Sigmoid colon (tissue), 7 donors: ENCODE results near the gene ADSL. TPM values are rescaled to one million over a fixed set of nuclear protein-coding genes. Genes with fewer than 3 reads are reported as not detected.

ENCODE experiments used
- DNase-seq: peaks from one replicate; pipeline ENCODE4 v3.0.0-alpha.2; 2019
- H3K27ac ChIP-seq, 4 donors: fragments of 200-600 bp; sonication (generic); one replicate each; pipeline ENCODE4 v1.5.1; 2016 to 2019; ENCODE audit warnings: mild to moderate bottlenecking in 1 of 4
- H3K27me3 ChIP-seq, 3 donors: fragments of 200-600 bp; sonication (generic); one replicate each; pipeline ENCODE4 v1.5.1; 2019; ENCODE audit warnings: mild to moderate bottlenecking in 1 of 3
- H3K36me3 ChIP-seq, 4 donors: fragments of 200-600 bp; sonication (generic); one replicate each; pipeline ENCODE4 v1.5.1; 2016 to 2019
- H3K4me1 ChIP-seq, 4 donors: fragments of 200-600 bp; sonication (generic); one replicate each; pipeline ENCODE4 v1.5.1; 2017 to 2019
- H3K4me3 ChIP-seq, 4 donors: fragments of 200-600 bp; sonication (generic); one replicate each; pipeline ENCODE4 v1.5.1; 2017 to 2019; ENCODE audit warnings: mild to moderate bottlenecking in 2 of 4, moderate library complexity in 1 of 4
- H3K9me3 ChIP-seq, 4 donors: fragments of 200-600 bp in 3 of 4; sonication (generic) in 3 of 4; one replicate each; pipeline versions ENCODE4 v1.5.1 to v1.6.1; 2013 to 2019
- CTCF ChIP-seq, 4 experiments: fragments of 450-650 bp in 3 of 4; fragments of 200-600 bp in 1 of 4; IDR thresholded peaks; one replicate each; pipeline ENCODE4 v1.5.1; 2016 to 2019; ENCODE audit warnings: antibody characterized with exemption in 4 of 4, mild to moderate bottlenecking in 3 of 4, moderate library complexity in 2 of 4
- EP300 ChIP-seq, 4 donors: sonication (generic); formaldehyde crosslinking; IDR thresholded peaks; one replicate each; pipeline ENCODE4 v1.6.1; 2017; ENCODE audit warnings: antibody characterized with exemption in 4 of 4
- POLR2A ChIP-seq, 2 donors: fragments of 450-650 bp; IDR thresholded peaks; one replicate each; pipeline ENCODE4 v1.6.1; 2016; ENCODE audit warnings: antibody characterized with exemption in 2 of 2, mild to moderate bottlenecking in 2 of 2, moderate library complexity in 2 of 2
- POLR2AphosphoS5 ChIP-seq, 4 donors: sonication (generic); formaldehyde crosslinking; IDR thresholded peaks; one replicate each; pipeline ENCODE4 v1.6.1; 2017; ENCODE audit warnings: antibody characterized with exemption in 4 of 4
- WGBS, 2 donors: extraction: QIAGEN DNeasy Blood & Tissue Kit; methylation state at CpG; one replicate each; pipeline ENCODE4 v1.1.7; 2013; 5-methylcytosine and 5-hydroxymethylcytosine counted together
- intact Hi-C: fragments of 100-400 bp; cut with DNase I; formaldehyde crosslinking; loops from one replicate; pipeline ENCODE4 v1.15.1; 2023
- polyA plus RNA-seq, 3 donors: library from polyadenylated mRNA; stranded (reverse); fragments of 200-250 nt; gene quantifications; one replicate each; pipeline ENCODE4 v1.2.3, GENCODE V29; 2013
- total RNA-seq, 4 donors: library from RNA; depleted of rRNA; stranded (reverse); fragments of >200 nt; gene quantifications; one replicate each; pipeline ENCODE4 v1.1.0, GENCODE V29; 2016
- donor health status: healthy with polysubstance abuse.
- donor health status: Bipolar disorder and iron deficiency.
- donor health status: healthy.

The ADSL gene
- total and polyA plus RNA-seq, 7 donors = 34.0 to 469 (median 86.7) TPM

- Histone ChIP-seq H3K4me3 (no peak overlapping the region), H3K9me3 (no peaks in the 10 kb centered on the region), H3K27ac (no peak overlapping the region), H3K27me3 (no peaks in the 10 kb centered on the region), H3K36me3 (no peaks in the 10 kb centered on the region), H3K4me1 (no peaks in the 10 kb centered on the region)
- no peak for DNase-seq
- 69 to 87% methylated on average over 5 of the region's 5 CpGs for WGBS, 2 donors
- TF ChIP-seq POLR2A (IDR thresholded peaks at IDR 0.05) = no peak
- TF ChIP-seq EP300 (IDR thresholded peaks at IDR 0.05) = no peak
- TF ChIP-seq CTCF (IDR thresholded peaks at IDR 0.05) = no peak
- TF ChIP-seq POLR2AphosphoS5 (IDR thresholded peaks at IDR 0.05) = no peak
- intact Hi-C loops = no loop called here
Observed at GRCh38 chr22:40340044-40340443, 6.3 kb upstream of the ADSL start.

- WGBS, 2 donors = 48 to 51% methylated on average over 4 of the region's 4 CpGs
- Histone ChIP-seq H3K4me1 (peaks cover 0 to 6% (median 6%) of the 10 kb centered on the region in 4 donors), H3K4me3 (no peak overlapping the region), H3K9me3 (no peaks in the 10 kb centered on the region), H3K27me3 (no peaks in the 10 kb centered on the region), H3K36me3 (no peaks in the 10 kb centered on the region), H3K27ac (no peak overlapping the region)
- intact Hi-C loops = no loop called here
- no peak for DNase-seq
- no peak for TF ChIP-seq CTCF (IDR thresholded peaks at IDR 0.05)
- TF ChIP-seq EP300 (IDR thresholded peaks at IDR 0.05) = no peak
- no peak for TF ChIP-seq POLR2A (IDR thresholded peaks at IDR 0.05)
- no peak for TF ChIP-seq POLR2AphosphoS5 (IDR thresholded peaks at IDR 0.05)
Observed at GRCh38 chr22:40341604-40342003, 4.7 kb upstream of the ADSL start.

- Histone ChIP-seq H3K4me3 (no peak overlapping the region), H3K9me3 (no peaks in the 10 kb centered on the region), H3K27ac (no peak overlapping the region), H3K36me3 (no peaks in the 10 kb centered on the region), H3K4me1 (peaks cover 0 to 13% (median 12%) of the 10 kb centered on the region in 4 donors), H3K27me3 (no peaks in the 10 kb centered on the region)
- TF ChIP-seq CTCF (IDR thresholded peaks at IDR 0.05) = no peak
- TF ChIP-seq POLR2A (IDR thresholded peaks at IDR 0.05) = no peak
- TF ChIP-seq POLR2AphosphoS5 (IDR thresholded peaks at IDR 0.05) = no peak
- no peak for TF ChIP-seq EP300 (IDR thresholded peaks at IDR 0.05)
- DNase-seq = no peak
- WGBS, 2 donors = 15 to 60% methylated on average over 9 of the region's 9 CpGs
- intact Hi-C loops = no loop called here
Observed at GRCh38 chr22:40342521-40342920, 3.8 kb upstream of the ADSL start.

GRCh38 chr22:40345271-40345670 lies 1.0 kb upstream of the ADSL start:
- Histone ChIP-seq H3K4me3 (peak overlapping the region in 3 of 4 donors; percentile 69 to 73 (median 69)), H3K27ac (peak overlapping the region; percentile 87 to 90 (median 89)), H3K4me1 (peaks cover 0 to 24% (median 21%) of the 10 kb centered on the region in 4 donors), H3K36me3 (peaks cover 0 to 9% (median 6%) of the 10 kb centered on the region in 4 donors), H3K9me3 (no peaks in the 10 kb centered on the region), H3K27me3 (no peaks in the 10 kb centered on the region)
- WGBS, 2 donors = 40 to 61% methylated on average over 6 of the region's 6 CpGs
- TF ChIP-seq EP300 (IDR thresholded peaks at IDR 0.05) (no peak), POLR2A (IDR thresholded peaks at IDR 0.05) (no peak), POLR2AphosphoS5 (IDR thresholded peaks at IDR 0.05) (no peak), CTCF (IDR thresholded peaks at IDR 0.05) (no peak)
- intact Hi-C loops = no loop called here
- DNase-seq = no peak

GRCh38 chr22:40345815-40346184 lies 500 bp upstream of the ADSL start:
- intact Hi-C loops = loop anchor here (1.0 to 2.0 kb wide), 3 partner anchors 169 to 811 kb away; partner anchors contain the start of gene TNRC6B
- no peaks in the 10 kb centered on the region for H3K27me3 ChIP-seq
- H3K4me3 ChIP-seq = peak overlapping the region; percentile 67 to 73 (median 69)
- peaks cover 0 to 15% (median 10%) of the 10 kb centered on the region in 4 donors for H3K36me3 ChIP-seq
- no peaks in the 10 kb centered on the region for H3K9me3 ChIP-seq
- TF ChIP-seq CTCF (IDR thresholded peaks at IDR 0.05) (no peak), EP300 (IDR thresholded peaks at IDR 0.05) (no peak), POLR2A (IDR thresholded peaks at IDR 0.05) (no peak), POLR2AphosphoS5 (IDR thresholded peaks at IDR 0.05) (no peak)
- WGBS, 2 donors = 1% methylated on average over 20 of the region's 20 CpGs
- no peak for DNase-seq
- H3K4me1 ChIP-seq = peaks cover 0 to 24% (median 21%) of the 10 kb centered on the region in 4 donors
- peak overlapping the region; percentile 87 to 90 (median 89) for H3K27ac ChIP-seq
